Cardiac septum (tissue), 1 donor: Measurements from ENCODE around the gene KCNG1. TPM values are rescaled to one million over a fixed set of nuclear protein-coding genes. Genes with fewer than 3 reads are reported as not detected.
"Not testable (repeated sequence)": the region's sequence is repeated elsewhere in the genome, so short reads cannot be mapped to it uniquely, and the experiment has no call there.

ENCODE experiments used
- DNase-seq: peaks from one replicate; pipeline ENCODE4 v3.0.0-alpha.2; 2020; ENCODE audit warnings: low spot score
- intact Hi-C: fragments of 100-400 bp; cut with DNase I; formaldehyde crosslinking; loops from one replicate; pipeline ENCODE4 v1.14.0; 2022
- total RNA-seq: library from RNA; stranded (reverse); fragmentation: NEBNext Ultra II Directional; extraction: Animal tissue kit (Norgen Biotek cat#: 25700); gene quantifications from one replicate; pipeline ENCODE4 v1.2.1, GENCODE V29; 2021
- donor health status: DM: no; HTN: no; CAD: no.

KCNG1 gene
- total RNA-seq, 1 donor from 2014 or later: 0.48 TPM

GRCh38 chr20:50993876-50994275 lies 29.0 kb downstream of the KCNG1 start:
- intact Hi-C loops: no loop called here
- DNase-seq: no peak

GRCh38 chr20:50992733-50993457 lies 30.0 kb downstream of the KCNG1 start:
- DNase-seq: no peak
- intact Hi-C loops: no loop called here

GRCh38 chr20:50992336-50992732 lies 30.6 kb downstream of the KCNG1 start:
- intact Hi-C loops: no loop called here
- no peak for DNase-seq

GRCh38 chr20:50991076-50991475 lies 31.8 kb downstream of the KCNG1 start:
- intact Hi-C loops: no loop called here

GRCh38 chr20:50987493-50988210 lies 35.3 kb downstream of the KCNG1 start:
- intact Hi-C loops: loop anchor here (2.0 to 10.0 kb wide), 2 partner anchors 319 to 607 kb away; no protein-coding TSS in a partner anchor
- DNase-seq: no peak

More at GRCh38 chr20:50991076-50991475, 31.8 kb downstream of the KCNG1 start:
- no peak for DNase-seq

- intact Hi-C loops: loop anchor here (10.0 kb wide), 1 partner anchor 611 kb away; no protein-coding TSS in a partner anchor
- no peak for DNase-seq
These were observed 39.6 kb downstream of the KCNG1 start for GRCh38 chr20:50983321-50983720.

- no peak for DNase-seq
- intact Hi-C loops: loop anchor here (10.0 kb wide), 1 partner anchor 612 kb away; no protein-coding TSS in a partner anchor
These were observed 40.5 kb downstream of the KCNG1 start for GRCh38 chr20:50982363-50982762.

- no peak for DNase-seq
- intact Hi-C loops: loop anchor here (10.0 kb wide), 1 partner anchor 613 kb away; no protein-coding TSS in a partner anchor
These were observed 41.2 kb downstream of the KCNG1 start for GRCh38 chr20:50981714-50982048.

- intact Hi-C loops: loop anchor here (10.0 kb wide), 1 partner anchor 614 kb away; no protein-coding TSS in a partner anchor
- no peak for DNase-seq
These were observed 41.8 kb downstream of the KCNG1 start for GRCh38 chr20:50980851-50981713.

- intact Hi-C loops: loop anchor here (10.0 kb wide), 1 partner anchor 615 kb away; no protein-coding TSS in a partner anchor
These were observed 42.7 kb downstream of the KCNG1 start for GRCh38 chr20:50980071-50980681.

GRCh38 chr20:50978533-50978932 lies 44.4 kb downstream of the KCNG1 start:
- DNase-seq, intact Hi-C loops: not testable (repeated sequence)

More at GRCh38 chr20:50980071-50980681, 42.7 kb downstream of the KCNG1 start:
- no peak for DNase-seq

- intact Hi-C loops: no loop called here
- no peak for DNase-seq
These were observed 45.6 kb downstream of the KCNG1 start for GRCh38 chr20:50977066-50978021.

- no peak for DNase-seq
- intact Hi-C loops: no loop called here
These were observed 47.1 kb downstream of the KCNG1 start for GRCh38 chr20:50975701-50976330.

GRCh38 chr20:50969912-50970311 lies 53.0 kb downstream of the KCNG1 start:
- intact Hi-C loops: no loop called here
- no peak for DNase-seq

GRCh38 chr20:50969435-50969834 lies 53.5 kb downstream of the KCNG1 start:
- no peak for DNase-seq
- intact Hi-C loops: no loop called here

GRCh38 chr20:50968289-50968688 lies 54.6 kb downstream of the KCNG1 start:
- DNase-seq: no peak
- intact Hi-C loops: no loop called here

- DNase-seq: no peak
- intact Hi-C loops: no loop called here
These were observed 55.3 kb downstream of the KCNG1 start for GRCh38 chr20:50967586-50967985.
